H1 (cell line): ENCODE measurements around the gene STAM. TPM values are rescaled to one million over a fixed set of nuclear protein-coding genes. Genes with fewer than 3 reads are reported as not detected.

Source experiments
- CTCF ChIA-PET: fragments of 300-600 bp; sonication (Branson Sonifier 250); formaldehyde crosslinking; loops from one replicate; lab custom pipeline; 2021; ENCODE audit not compliant: partially characterized antibody; lab: Charles Lee
- POLR2A ChIA-PET: fragments of 300-600 bp; sonication (Branson Sonifier 250); formaldehyde crosslinking; loops from one replicate; lab custom pipeline; 2021; ENCODE audit warnings: inconsistent platforms; ENCODE audit not compliant: partially characterized antibody; lab: Charles Lee
- DNase-seq, 2 experiments: peaks; one replicate each; pipeline versions ENCODE4 v3.0.0 to v3.0.0-alpha.2; 2010 to 2022; ENCODE audit warnings: low spot score in 2 of 2, low read depth in 1 of 2, mixed read lengths in 1 of 2
- FAIRE-seq: peaks from 2 replicates; lab custom pipeline; 2011; peaks lifted over from hg19 to GRCh38; lab: Jason Lieb, UNC
- H2AFZ ChIP-seq: 2 replicates; pipeline ENCODE4 v1.8.1; 2012; ENCODE audit warnings: low read length, inconsistent platforms
- H2AK5ac ChIP-seq: 2 replicates; pipeline ENCODE4 v1.6.1; 2013; ENCODE audit warnings: low read depth, low read length
- H2BK120ac ChIP-seq: replicated peaks from 2 replicates; pipeline ENCODE3; 2013; ENCODE audit warnings: low read depth, low read length, inconsistent platforms
- H2BK12ac ChIP-seq: 2 replicates; pipeline ENCODE4 v1.6.1; 2013; ENCODE audit warnings: low read depth, low read length
- H2BK15ac ChIP-seq: 2 replicates; pipeline ENCODE4 v1.6.1; 2013; ENCODE audit warnings: low read length
- H2BK20ac ChIP-seq: 2 replicates; pipeline ENCODE4 v1.6.1; 2013; ENCODE audit warnings: low read length
- H2BK5ac ChIP-seq: 2 replicates; pipeline ENCODE4 v1.6.1; 2013; ENCODE audit warnings: low read depth, low read length
- H3K14ac ChIP-seq: 2 replicates; pipeline ENCODE4 v1.6.1; 2013; ENCODE audit warnings: inconsistent platforms; ENCODE audit not compliant: insufficient read length
- H3K18ac ChIP-seq: 2 replicates; pipeline ENCODE4 v1.6.1; 2013; ENCODE audit warnings: low read length; ENCODE audit errors: extremely low read depth
- H3K23ac ChIP-seq: 2 replicates; pipeline ENCODE4 v1.6.1; 2013; ENCODE audit warnings: inconsistent platforms; ENCODE audit not compliant: insufficient read length
- H3K23me2 ChIP-seq: 2 replicates; pipeline ENCODE4 v1.6.1; 2013; ENCODE audit warnings: low read depth, low read length
- H3K27ac ChIP-seq: 2 replicates; pipeline ENCODE4 v1.6.1; 2011; ENCODE audit warnings: low read depth, low read length, inconsistent platforms
- H3K27me3 ChIP-seq, 4 experiments: replicated peaks in 1 of 4; 1 replicate in 1 of 4; 2 replicates in 3 of 4; pipeline versions ENCODE4 v1.6.1 to v1.8.1; 2011 to 2013; ENCODE audit warnings: low read length in 3 of 4, mild to moderate bottlenecking in 3 of 4, inconsistent platforms in 2 of 4, mixed read lengths in 2 of 4, moderate library complexity in 1 of 4; ENCODE audit not compliant: control insufficient read depth in 3 of 4, insufficient read depth in 3 of 4; ENCODE audit errors: extremely low read depth in 1 of 4
- H3K36me3 ChIP-seq, 4 experiments: 2 replicates each; pipeline versions ENCODE4 v1.6.1 to v1.8.1; 2011 to 2013; ENCODE audit warnings: mild to moderate bottlenecking in 4 of 4, low read length in 3 of 4, moderate library complexity in 2 of 4, control low read depth in 1 of 4, inconsistent platforms in 1 of 4; ENCODE audit not compliant: insufficient read depth in 4 of 4, control insufficient read depth in 2 of 4
- H3K4ac ChIP-seq: replicated peaks from 2 replicates; pipeline ENCODE3; 2013; ENCODE audit warnings: low read length, low read depth, mixed read lengths, inconsistent platforms; ENCODE audit not compliant: insufficient read length
- H3K4me1 ChIP-seq, 4 experiments: replicated peaks in 1 of 4; 1 replicate in 1 of 4; 2 replicates in 3 of 4; pipeline versions ENCODE4 v1.6.1 to v1.8.1; 2011 to 2013; ENCODE audit warnings: low read length in 3 of 4, inconsistent platforms in 2 of 4, mixed read lengths in 1 of 4; ENCODE audit not compliant: insufficient read depth in 4 of 4, control insufficient read depth in 3 of 4
- H3K4me2 ChIP-seq, 2 experiments: 2 replicates each; pipeline versions ENCODE4 v1.6.1 to v1.8.1; 2011 to 2013; ENCODE audit warnings: low read depth in 2 of 2, low read length in 2 of 2, control low read depth in 1 of 2, inconsistent platforms in 1 of 2, mild to moderate bottlenecking in 1 of 2; ENCODE audit not compliant: insufficient read depth in 1 of 2
- H3K4me3 ChIP-seq, 4 experiments: fragments of 200-600, 300-600 bp in 1 of 4; sonication (generic), shearing (Covaris generic), sonication (Bioruptor Twin) in 1 of 4; 2 replicates each; pipeline versions ENCODE4 v1.5.1 to v1.8.1; 2011 to 2016; ENCODE audit warnings: low read length in 4 of 4, low read depth in 3 of 4, control low read depth in 2 of 4, inconsistent platforms in 2 of 4, mild to moderate bottlenecking in 2 of 4, mixed read lengths in 1 of 4, moderate library complexity in 1 of 4; ENCODE audit not compliant: insufficient read depth in 2 of 4; ENCODE audit errors: extremely low read depth in 1 of 4
- H3K56ac ChIP-seq: replicated peaks from 2 replicates; pipeline ENCODE3; 2013; ENCODE audit warnings: low read depth, mild to moderate bottlenecking, mixed read lengths, low read length, inconsistent platforms; ENCODE audit not compliant: insufficient read length
- H3K79me1 ChIP-seq: 2 replicates; pipeline ENCODE4 v1.6.1; 2013; ENCODE audit warnings: low read depth, low read length, control low read depth
- H3K79me2 ChIP-seq, 2 experiments: 2 replicates each; pipeline versions ENCODE4 v1.6.1 to v1.8.1; 2012 to 2013; ENCODE audit warnings: low read length in 2 of 2, mild to moderate bottlenecking in 2 of 2, inconsistent platforms in 1 of 2; ENCODE audit not compliant: insufficient read depth in 2 of 2, control insufficient read depth in 1 of 2
- H3K9ac ChIP-seq, 4 experiments: replicated peaks in 1 of 4; 1 replicate in 1 of 4; 2 replicates in 3 of 4; pipeline versions ENCODE4 v1.6.1 to v1.8.1; 2011 to 2013; ENCODE audit warnings: low read depth in 3 of 4, low read length in 3 of 4, control low read depth in 2 of 4, mild to moderate bottlenecking in 2 of 4, moderate library complexity in 2 of 4, inconsistent platforms in 1 of 4; ENCODE audit errors: extremely low read depth in 1 of 4
- H3K9me3 ChIP-seq, 2 experiments: 2 replicates each; pipeline versions ENCODE4 v1.6.1 to v1.8.1; 2012 to 2013; ENCODE audit warnings: mild to moderate bottlenecking in 2 of 2, moderate library complexity in 2 of 2, control low read depth in 1 of 2, inconsistent platforms in 1 of 2, low read depth in 1 of 2, low read length in 1 of 2, mixed read lengths in 1 of 2; ENCODE audit not compliant: insufficient read depth in 2 of 2
- H4K20me1 ChIP-seq, 2 experiments: replicated peaks in 1 of 2; 2 replicates each; pipeline versions ENCODE3 to v1.8.1; 2011 to 2013; ENCODE audit warnings: inconsistent platforms in 2 of 2, low read length in 2 of 2, mild to moderate bottlenecking in 1 of 2; ENCODE audit not compliant: insufficient read depth in 2 of 2, control insufficient read depth in 1 of 2
- H4K5ac ChIP-seq: 2 replicates; pipeline ENCODE4 v1.6.1; 2013; ENCODE audit warnings: low read length, low read depth, mixed read lengths, inconsistent platforms; ENCODE audit not compliant: insufficient read length
- H4K8ac ChIP-seq: 2 replicates; pipeline ENCODE4 v1.8.0; 2013; ENCODE audit warnings: mild to moderate bottlenecking, moderate library complexity, low read length, inconsistent platforms; ENCODE audit not compliant: insufficient read depth; ENCODE audit errors: extremely low read depth
- H4K91ac ChIP-seq: replicated peaks from 2 replicates; pipeline ENCODE3; 2013; ENCODE audit warnings: low read length, mixed read lengths, inconsistent platforms; ENCODE audit not compliant: insufficient read length
- CBX8 ChIP-seq: fragments of 300-800, 300-1000 bp; sonication (generic); IDR thresholded peaks from 2 replicates; pipeline ENCODE4 v1.7.1; 2016; ENCODE audit warnings: low read depth, low read length, borderline replicate concordance
- CTBP2 ChIP-seq: IDR thresholded peaks from 2 replicates; pipeline ENCODE4 v1.7.0; 2011; ENCODE audit warnings: borderline replicate concordance, mild to moderate bottlenecking, moderate library complexity, mixed read lengths, low read length; ENCODE audit not compliant: insufficient read depth, insufficient read length
- EZH2 ChIP-seq: fragments of 200-600 bp; sonication (generic); IDR thresholded peaks from 2 replicates; pipeline ENCODE4 v1.7.1; 2012; ENCODE audit warnings: low read depth, mild to moderate bottlenecking, moderate library complexity, low read length, inconsistent platforms; ENCODE audit not compliant: severe bottlenecking
- GABPA ChIP-seq: IDR thresholded peaks from 2 replicates; pipeline ENCODE4 v1.6.1; 2011; ENCODE audit warnings: mild to moderate bottlenecking, low read length, moderate library complexity, borderline replicate concordance; ENCODE audit not compliant: insufficient read depth
- GTF2F1 ChIP-seq: IDR thresholded peaks from 2 replicates; pipeline ENCODE4 v1.6.1; 2012; ENCODE audit warnings: low read depth, low read length, improper control_type of control experiment, borderline replicate concordance
- HDAC2 ChIP-seq, 2 experiments: fragments of 300-600 bp in 1 of 2; sonication (generic) in 1 of 2; IDR thresholded peaks; 2 replicates each; pipeline ENCODE4 v1.6.1; 2011 to 2012; ENCODE audit warnings: low read depth in 2 of 2, low read length in 2 of 2, mild to moderate bottlenecking in 2 of 2, moderate library complexity in 2 of 2, borderline replicate concordance in 1 of 2, inconsistent platforms in 1 of 2
- NANOG ChIP-seq: IDR thresholded peaks from 2 replicates; pipeline ENCODE4 v1.6.1; 2011; ENCODE audit warnings: low read length, low read depth, mild to moderate bottlenecking, inconsistent platforms; ENCODE audit not compliant: insufficient read depth, poor library complexity, severe bottlenecking
- RBBP5 ChIP-seq: IDR thresholded peaks from 2 replicates; pipeline ENCODE4 v1.7.1; 2012; ENCODE audit warnings: low read depth, mild to moderate bottlenecking, inconsistent platforms, low read length, moderate library complexity, borderline replicate concordance
- TAF7 ChIP-seq: optimal IDR thresholded peaks from 2 replicates; pipeline ENCODE3; 2011; ENCODE audit warnings: low read depth, mild to moderate bottlenecking, inconsistent platforms, low read length, moderate library complexity, borderline replicate concordance
- TCF12 ChIP-seq: IDR thresholded peaks from 2 replicates; pipeline ENCODE4 v1.6.1; 2011; ENCODE audit warnings: low read depth, mild to moderate bottlenecking, low read length
- WGBS, 2 experiments: shearing (Covaris generic) in 1 of 2; methylation state at CpG; one replicate each; pipeline versions ENCODE4 v1.1.6 to v1.1.7; 2013 to 2015; ENCODE audit warnings: low lambda C conversion rate in 2 of 2, mixed read lengths in 2 of 2, inconsistent platforms in 1 of 2, low coverage in 1 of 2, missing lambda C conversion rate in 1 of 2; ENCODE audit not compliant: insufficient replicate concordance in 2 of 2, insufficient coverage in 1 of 2, insufficient read length in 1 of 2; ENCODE audit errors: extremely low coverage in 1 of 2, missing lambda C conversion rate in 1 of 2; 5-methylcytosine and 5-hydroxymethylcytosine counted together
- polyA plus RNA-seq, 7 experiments: library from polyadenylated mRNA; depleted of rRNA in 3 of 7; stranded (reverse) in 5 of 7; unstranded in 2 of 7; fragments of >200 nt in 5 of 7; fragments of 200-250 nt in 2 of 7; gene quantifications; 1 replicate in 5 of 7; 2 replicates in 1 of 7; 4 replicates in 1 of 7; pipeline versions ENCODE4 v1.2.1 to v1.2.3, GENCODE V29; 2011 to 2013; ENCODE audit warnings: missing spikeins in 2 of 7, mixed read lengths in 2 of 7
- total RNA-seq: library from RNA; stranded (reverse); fragmentation: NEBNext Ultra II Directional; extraction: Animal tissue kit (Norgen Biotek cat#: 25700); gene quantifications from 2 replicates; pipeline ENCODE4 v1.2.1, GENCODE V29; 2021

The STAM gene
- total and polyA plus RNA-seq, 2 of the 8 experiments (the other 6 are each of a cell fraction or from before 2014, with no cell fraction given) = 22.0 to 27.8 TPM

DNA sequence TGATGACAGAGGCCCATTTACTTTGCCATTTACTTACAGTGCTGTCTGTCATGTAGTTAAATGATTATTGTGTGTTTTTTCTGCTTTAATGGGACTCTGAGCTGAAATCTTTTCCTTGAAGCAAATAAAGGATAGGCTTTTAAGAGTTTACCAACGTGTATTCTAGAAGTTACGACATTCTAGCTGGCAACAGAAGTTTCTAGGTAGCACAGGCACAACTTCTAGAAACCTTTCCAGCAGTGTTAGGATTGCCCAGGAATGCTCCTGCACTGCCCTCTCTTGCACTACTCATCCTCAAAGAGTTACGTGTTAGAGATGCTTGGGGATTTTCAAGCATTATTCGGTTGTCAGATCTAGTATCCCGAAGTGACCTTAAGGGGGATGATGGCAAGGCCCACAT, 65.5 kb downstream of the STAM start:
- no peak overlapping the region for H2BK12ac ChIP-seq
- peaks cover 0 to 45% (median 20%) of the 10 kb centered on the region in 4 experiments; a peak in 6 of 8 replicates for H3K36me3 ChIP-seq
- H4K20me1 ChIP-seq = peaks cover 0 to 2% of the 10 kb centered on the region in 2 experiments
- no peak overlapping the region for H3K14ac ChIP-seq
- no peak overlapping the region for H4K91ac ChIP-seq
- no peak overlapping the region for H3K4me3 ChIP-seq
- FAIRE-seq = no peak
- no peak overlapping the region for H3K56ac ChIP-seq
- no peak for DNase-seq
- whole genome bisulfite sequencing, 2 experiments = 90% methylated on average over 5 of the region's 5 CpGs; no CpG with 5 or more reads in 1 of the 2 experiments
- no peak overlapping the region for H3K9ac ChIP-seq
- no peak overlapping the region for H4K5ac ChIP-seq
- no peak overlapping the region for H3K4ac ChIP-seq
- no peak overlapping the region for H2AFZ ChIP-seq
- H2AK5ac ChIP-seq = no peak overlapping the region
- no peaks in the 10 kb centered on the region for H3K27me3 ChIP-seq
- 0 out of 4 replicates have a peak, but pooled peaks cover 0 to 3% of the 10 kb centered on the region in 2 experiments for H3K9me3 ChIP-seq
- no peak overlapping the region for H3K27ac ChIP-seq
- H3K4me2 ChIP-seq = no peak overlapping the region
- no peaks in the 10 kb centered on the region for H3K4me1 ChIP-seq
- H3K79me1 ChIP-seq = no peaks in the 10 kb centered on the region
- no peak overlapping the region for H3K18ac ChIP-seq
- H3K79me2 ChIP-seq = no peaks in the 10 kb centered on the region
- TF ChIP-seq RBBP5 (no peak), NANOG (no peak), GABPA (no peak), TAF7 (no peak), EZH2 (no peak), TCF12 (no peak), CTBP2 (no peak), GTF2F1 (no peak), CBX8 (no peak), HDAC2 (IDR thresholded peaks at IDR 0.05; ENCODE audit: borderline replicate concordance in 1 of 2, low read depth in 2 of 2, low read length in 2 of 2) (no peak)
- TF ChIP-seq, all 59 proteins: peak for 0
- no peak overlapping the region for H4K8ac ChIP-seq
- CTCF ChIA-PET = interaction anchor here (1.7 kb wide), 1 partner anchor 92 kb away, joined by 5 read pairs; the partner anchor contains the start of gene HACD1
- no peak overlapping the region for H3K23ac ChIP-seq
- H2BK20ac ChIP-seq = no peak overlapping the region
- H2BK120ac ChIP-seq = no peak overlapping the region
- H2BK5ac ChIP-seq = no peak overlapping the region
- POLR2A ChIA-PET = no interaction called here
- H2BK15ac ChIP-seq = no peak overlapping the region
- no peaks in the 10 kb centered on the region for H3K23me2 ChIP-seq
